Ovary (tissue), 9 donors: Measurements from ENCODE around the gene OR2H1. TPM values are rescaled to one million over a fixed set of nuclear protein-coding genes. Genes with fewer than 3 reads are reported as not detected.

ENCODE experiments used
- DNase-seq, 5 donors: peaks; one replicate each; pipeline ENCODE4 v3.0.0-alpha.2; 2019 to 2020
- H3K27ac ChIP-seq, 2 donors: fragments of 200-600 bp; one replicate each; pipeline versions ENCODE4 v1.5.1 to v1.8.0; 2019 to 2022
- H3K27me3 ChIP-seq: fragments of 200-600 bp; one replicate; pipeline ENCODE4 v1.8.0; 2022
- H3K36me3 ChIP-seq: fragments of 200-600 bp; sonication (generic); one replicate; pipeline ENCODE4 v1.5.1; 2019
- H3K4me1 ChIP-seq: one replicate; pipeline ENCODE4 v1.8.1; 2013; ENCODE audit warnings: mild to moderate bottlenecking, moderate library complexity; ENCODE audit not compliant: insufficient read depth
- H3K4me3 ChIP-seq: fragments of 200-600 bp; sonication (generic); one replicate; pipeline ENCODE4 v1.5.1; 2017
- H3K9me3 ChIP-seq, 2 donors: fragments of 200-600 bp in 1 of 2; sonication (generic) in 1 of 2; one replicate each; pipeline versions ENCODE4 v1.5.1 to v1.8.1; 2013 to 2019; ENCODE audit warnings: mild to moderate bottlenecking in 1 of 2, moderate library complexity in 1 of 2
- EP300 ChIP-seq: sonication (generic); formaldehyde crosslinking; IDR thresholded peaks from one replicate; pipeline ENCODE4 v1.6.1; 2017; ENCODE audit warnings: antibody characterized with exemption
- POLR2A ChIP-seq: fragments of 450-650 bp; IDR thresholded peaks from one replicate; pipeline ENCODE4 v1.6.1; 2017; ENCODE audit warnings: antibody characterized with exemption, mild to moderate bottlenecking, moderate library complexity
- WGBS, 3 donors: extraction: QIAGEN DNeasy Blood & Tissue Kit in 1 of 3; methylation state at CpG; one replicate each; pipeline versions ENCODE4 v1.1.5 to v1.1.7; 2013 to 2017; 5-methylcytosine and 5-hydroxymethylcytosine counted together
- intact Hi-C, 4 donors: fragments of 100-400 bp; cut with DNase I; formaldehyde crosslinking; loops; one replicate each; pipeline versions ENCODE4 v1.11.0 to v1.15.1; 2022 to 2023
- polyA plus RNA-seq, 2 donors: library from polyadenylated mRNA; stranded (reverse); fragments of 200-250 nt in 1 of 2; fragments of 350-450 nt in 1 of 2; fragmentation: Illumina TruSeq in 1 of 2; extraction: RNeasy Lipid Tissue Mini Kit (QIAGEN cat#74804) in 1 of 2; gene quantifications; one replicate each; pipeline ENCODE4 v1.2.3, GENCODE V29; 2013 to 2014
- total RNA-seq, 7 donors: library from RNA; depleted of rRNA in 2 of 7; stranded (reverse); fragments of >200 nt in 2 of 7; fragmentation: NEBNext Ultra II Directional in 3 of 7; extraction: Animal tissue kit (Norgen Biotek cat#: 25700) in 3 of 7; gene quantifications; one replicate each; pipeline versions ENCODE4 v1.1.0 to v1.2.4, GENCODE V29; 2016 to 2023
- TF ChIP-seq, protein P1 (sequence below), 3 donors: fragments of 450-650 bp in 2 of 3; fragments of 200-600 bp in 1 of 3; IDR thresholded peaks; one replicate each; pipeline versions ENCODE4 v1.5.1 to v1.8.0; 2016 to 2022; ENCODE audit warnings: antibody characterized with exemption in 3 of 3, mild to moderate bottlenecking in 1 of 3
- donor health status: DM: no; HTN: no; CAD: no; lungs with moderate emphysema.
- donor health status: DM: no; HTN: no; CAD: no.
- donor health status: Bipolar disorder and iron deficiency.
- donor health status: DM: yes; HTN: yes; CAD: no.
- donor health status: DM: no; HTN: no; CAD: no.
- donor health status: DM: yes; HTN: yes; CAD: no.

OR2H1 gene
- total and polyA plus RNA-seq, 9 donors: not detected

DNA sequence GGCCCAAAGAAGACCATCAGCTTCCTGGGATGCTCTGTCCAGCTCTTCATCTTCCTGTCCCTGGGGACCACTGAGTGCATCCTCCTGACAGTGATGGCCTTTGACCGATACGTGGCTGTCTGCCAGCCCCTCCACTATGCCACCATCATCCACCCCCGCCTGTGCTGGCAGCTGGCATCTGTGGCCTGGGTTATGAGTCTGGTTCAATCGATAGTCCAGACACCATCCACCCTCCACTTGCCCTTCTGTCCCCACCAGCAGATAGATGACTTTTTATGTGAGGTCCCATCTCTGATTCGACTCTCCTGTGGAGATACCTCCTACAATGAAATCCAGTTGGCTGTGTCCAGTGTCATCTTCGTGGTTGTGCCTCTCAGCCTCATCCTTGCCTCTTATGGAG lies 5.1 kb downstream of the OR2H1 start:
- Histone ChIP-seq H3K9me3 (no peaks in the 10 kb centered on the region), H3K4me1 (no peaks in the 10 kb centered on the region), H3K4me3 (no peak overlapping the region), H3K36me3 (no peaks in the 10 kb centered on the region), H3K27me3 (no peaks in the 10 kb centered on the region), H3K27ac (no peak overlapping the region)
- no peak for TF ChIP-seq EP300
- no peak for TF ChIP-seq POLR2A
- TF ChIP-seq, protein P1, sequence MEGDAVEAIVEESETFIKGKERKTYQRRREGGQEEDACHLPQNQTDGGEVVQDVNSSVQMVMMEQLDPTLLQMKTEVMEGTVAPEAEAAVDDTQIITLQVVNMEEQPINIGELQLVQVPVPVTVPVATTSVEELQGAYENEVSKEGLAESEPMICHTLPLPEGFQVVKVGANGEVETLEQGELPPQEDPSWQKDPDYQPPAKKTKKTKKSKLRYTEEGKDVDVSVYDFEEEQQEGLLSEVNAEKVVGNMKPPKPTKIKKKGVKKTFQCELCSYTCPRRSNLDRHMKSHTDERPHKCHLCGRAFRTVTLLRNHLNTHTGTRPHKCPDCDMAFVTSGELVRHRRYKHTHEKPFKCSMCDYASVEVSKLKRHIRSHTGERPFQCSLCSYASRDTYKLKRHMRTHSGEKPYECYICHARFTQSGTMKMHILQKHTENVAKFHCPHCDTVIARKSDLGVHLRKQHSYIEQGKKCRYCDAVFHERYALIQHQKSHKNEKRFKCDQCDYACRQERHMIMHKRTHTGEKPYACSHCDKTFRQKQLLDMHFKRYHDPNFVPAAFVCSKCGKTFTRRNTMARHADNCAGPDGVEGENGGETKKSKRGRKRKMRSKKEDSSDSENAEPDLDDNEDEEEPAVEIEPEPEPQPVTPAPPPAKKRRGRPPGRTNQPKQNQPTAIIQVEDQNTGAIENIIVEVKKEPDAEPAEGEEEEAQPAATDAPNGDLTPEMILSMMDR (IDR thresholded peaks at IDR 0.05): no peak
- no peak for DNase-seq
- WGBS, 3 donors: 75 to 81% (median 79%) methylated on average over 6 of the region's 6 CpGs
- intact Hi-C loops: no loop called here

DNA sequence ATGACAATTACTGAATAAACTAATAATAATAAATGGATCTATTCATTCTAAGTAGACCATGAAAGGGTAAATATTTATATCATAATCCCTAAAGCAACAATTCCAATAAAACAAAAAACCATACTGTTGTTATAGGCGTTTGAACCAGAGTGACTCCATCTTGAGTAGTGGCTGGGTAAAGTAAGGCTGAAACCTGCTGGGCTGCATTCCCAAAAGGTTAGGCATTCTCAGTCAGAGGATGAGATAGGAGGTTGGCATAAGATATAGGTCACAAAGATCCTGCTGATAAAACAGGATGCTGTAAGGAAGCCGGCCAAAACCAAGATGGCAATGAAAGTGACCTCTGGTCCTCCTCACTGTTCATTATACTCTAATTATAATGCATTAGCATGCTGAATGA lies 8.3 kb downstream of the OR2H1 start:
- Histone ChIP-seq H3K4me3 (no peak overlapping the region), H3K4me1 (no peaks in the 10 kb centered on the region), H3K36me3 (no peaks in the 10 kb centered on the region), H3K9me3 (no peaks in the 10 kb centered on the region), H3K27ac (no peak overlapping the region), H3K27me3 (no peaks in the 10 kb centered on the region)
- TF ChIP-seq POLR2A: no peak
- TF ChIP-seq, protein P1 (IDR thresholded peaks at IDR 0.05): no peak
- WGBS, 3 donors: 71 to 83% (median 73%) methylated on average over 2 of the region's 2 CpGs
- no peak for DNase-seq
- intact Hi-C loops: no loop called here

DNA sequence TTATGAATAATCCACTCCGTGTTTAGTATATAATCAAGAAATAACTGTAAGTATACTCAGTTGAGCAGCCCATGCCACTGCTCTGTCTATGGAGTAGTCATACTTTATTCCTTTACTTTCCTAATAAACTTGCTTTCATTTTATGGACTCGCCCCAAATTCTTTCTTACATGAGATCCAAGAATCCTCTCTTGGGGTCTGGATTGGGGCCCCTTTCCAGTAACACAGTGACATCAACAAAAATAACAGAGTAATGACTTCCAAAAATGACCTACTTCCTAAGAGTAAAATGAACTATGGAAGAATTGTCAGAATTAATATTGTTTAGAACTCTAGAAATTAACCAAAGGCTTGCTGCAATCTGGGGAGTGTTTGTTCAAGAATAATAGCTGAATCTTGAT lies 8.8 kb downstream of the OR2H1 start:
- H3K27me3 ChIP-seq: no peaks in the 10 kb centered on the region
- H3K4me3 ChIP-seq: no peak overlapping the region
- DNase-seq: no peak
- no peaks in the 10 kb centered on the region for H3K9me3 ChIP-seq
- WGBS, 3 donors: 77 to 87% (median 82%) methylated on average over 2 of the region's 2 CpGs
- H3K27ac ChIP-seq: no peak overlapping the region
- TF ChIP-seq, protein P1 (IDR thresholded peaks at IDR 0.05): no peak
- no peak for TF ChIP-seq POLR2A
- TF ChIP-seq EP300: no peak
- intact Hi-C loops: no loop called here
- no peaks in the 10 kb centered on the region for H3K36me3 ChIP-seq
- no peaks in the 10 kb centered on the region for H3K4me1 ChIP-seq

DNA sequence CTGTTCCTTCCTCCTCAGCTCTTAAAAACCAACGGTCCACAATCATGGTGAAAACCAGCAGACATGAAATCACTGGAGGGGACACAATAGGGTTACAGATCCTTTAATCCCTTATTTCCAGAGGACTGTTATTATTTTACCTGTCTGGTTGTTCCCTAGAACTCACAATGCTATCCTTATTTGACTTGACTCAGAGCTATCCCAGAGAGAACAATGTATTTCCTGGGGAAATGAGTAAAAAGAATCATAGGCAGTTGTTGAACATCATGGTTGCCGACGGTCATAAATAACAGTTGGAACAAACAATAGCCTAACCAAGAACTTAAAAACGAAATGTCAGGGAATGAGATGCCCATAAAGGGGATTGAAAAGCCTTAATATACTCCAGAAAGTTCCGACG lies 9.3 kb downstream of the OR2H1 start:
- intact Hi-C loops: no loop called here
- Histone ChIP-seq H3K27ac (no peak overlapping the region), H3K4me3 (no peak overlapping the region), H3K9me3 (no peaks in the 10 kb centered on the region), H3K4me1 (no peaks in the 10 kb centered on the region), H3K27me3 (no peaks in the 10 kb centered on the region), H3K36me3 (no peaks in the 10 kb centered on the region)
- TF ChIP-seq EP300: no peak
- TF ChIP-seq, protein P1 (IDR thresholded peaks at IDR 0.05): no peak
- no peak for TF ChIP-seq POLR2A
- no peak for DNase-seq
- WGBS, 3 donors: 60 to 76% (median 72%) methylated on average over 6 of the region's 6 CpGs

DNA sequence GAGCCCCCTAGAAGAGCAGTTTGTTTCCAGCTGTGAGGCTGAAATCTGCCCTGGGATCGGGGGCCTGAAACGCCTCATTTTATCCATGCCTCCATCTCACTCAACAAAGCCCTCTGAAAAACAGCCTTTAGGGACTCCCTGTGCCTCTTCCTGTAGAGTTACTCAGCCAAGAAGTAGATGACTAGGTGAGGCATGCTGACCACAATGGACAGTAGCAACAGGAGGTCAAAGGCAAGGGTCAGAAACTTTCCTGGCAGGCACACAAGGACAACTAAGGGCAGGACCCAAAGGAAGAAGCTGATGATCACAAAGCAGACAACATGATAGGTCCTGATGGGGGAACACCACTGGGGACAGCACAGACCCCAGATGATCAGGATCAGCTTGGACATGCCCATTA lies 18.0 kb downstream of the OR2H1 start:
- no peaks in the 10 kb centered on the region for H3K27me3 ChIP-seq
- WGBS, 3 donors: 64 to 80% (median 80%) methylated on average over 2 of the region's 2 CpGs
- no peak overlapping the region for H3K27ac ChIP-seq
- H3K36me3 ChIP-seq: no peaks in the 10 kb centered on the region
- no peak overlapping the region for H3K4me3 ChIP-seq
- H3K9me3 ChIP-seq: no peaks in the 10 kb centered on the region
- TF ChIP-seq, protein P1 (IDR thresholded peaks at IDR 0.05): no peak
- TF ChIP-seq POLR2A (no peak), EP300 (no peak)
- intact Hi-C loops: no loop called here
- no peaks in the 10 kb centered on the region for H3K4me1 ChIP-seq
- DNase-seq: no peak
